Epithelial cell of alveolus of lung (primary cell): Measurements from ENCODE around the gene BBC3. TPM values are rescaled to one million over a fixed set of nuclear protein-coding genes. Genes with fewer than 3 reads are reported as not detected.

Source experiments
- total RNA-seq: library from RNA; depleted of rRNA; stranded (reverse); fragments of >200 nt; gene quantifications from 2 replicates; pipeline ENCODE4 v1.2.1, GENCODE V29; 2015

Gene BBC3
- 10.8 and 23.1 TPM in 2 replicates for total RNA-seq

GRCh38 chr19:47230921-47231214 lies at the start of gene BBC3:
BBC3 (minus strand) TSS chr19:47231199; CDS start chr19:47228431, 2,768 bp downstream.

GRCh38 chr19:47274071-47274890 lies 43.3 kb upstream of the BBC3 start, which contains the start of gene INAFM1:
INAFM1 (plus strand) TSS chr19:47274885; CDS start chr19:47274920, 35 bp downstream.

GRCh38 chr19:47255879-47256692 lies 25.1 kb upstream of the BBC3 start, which contains the start of gene CCDC9:
CCDC9 (plus strand) TSS chr19:47256525; CDS start chr19:47258401, 1,876 bp downstream.

Other genes starting within 250 kb of the BBC3 start
- gene NPAS1, start 211.4 kb downstream of the BBC3 start, total RNA-seq, result 0.72 and 1.9 TPM in 2 replicates
- gene TMEM160, start 182.6 kb downstream of the BBC3 start, total RNA-seq, result 35.9 and 74.5 TPM in 2 replicates
- 18.0 and 20.9 TPM in 2 replicates for gene ZC3H4, start 117.4 kb downstream of the BBC3 start, total RNA-seq
- gene SAE1, start 100.4 kb downstream of the BBC3 start, total RNA-seq, result 74.9 and 133 TPM in 2 replicates
- gene CCDC9, start 25.3 kb upstream of the BBC3 start, total RNA-seq, result 9.2 and 16.9 TPM in 2 replicates
- 4.9 and 11.1 TPM in 2 replicates for gene INAFM1, start 43.7 kb upstream of the BBC3 start, total RNA-seq
- gene C5AR1, start 78.7 kb upstream of the BBC3 start, total RNA-seq, result not detected in 2 replicates
- gene C5AR2, start 101.0 kb upstream of the BBC3 start, total RNA-seq, result under 0.01 TPM in 1 of 2 replicates, not detected in the other
- 7.3 and 11.1 TPM in 2 replicates for gene DHX34, start 118.1 kb upstream of the BBC3 start, total RNA-seq
- 23.1 and 35.8 TPM in 2 replicates for gene MEIS3, start 188.3 kb upstream of the BBC3 start, total RNA-seq
- 0.16 TPM in 1 of 2 replicates, not detected in the other for gene SLC8A2, start 240.7 kb upstream of the BBC3 start, total RNA-seq